Germinal center (tissue), 1 donor: Measurements from ENCODE around the gene RASAL1.
"Not testable (repeated sequence)": the region's sequence is repeated elsewhere in the genome, so short reads cannot be mapped to it uniquely, and the experiment has no call there.

Experiments used
- DNase-seq: peaks from one replicate; pipeline ENCODE4 v3.0.0; 2012; ENCODE audit warnings: mixed read lengths, low spot score

The RASAL1 gene

DNA sequence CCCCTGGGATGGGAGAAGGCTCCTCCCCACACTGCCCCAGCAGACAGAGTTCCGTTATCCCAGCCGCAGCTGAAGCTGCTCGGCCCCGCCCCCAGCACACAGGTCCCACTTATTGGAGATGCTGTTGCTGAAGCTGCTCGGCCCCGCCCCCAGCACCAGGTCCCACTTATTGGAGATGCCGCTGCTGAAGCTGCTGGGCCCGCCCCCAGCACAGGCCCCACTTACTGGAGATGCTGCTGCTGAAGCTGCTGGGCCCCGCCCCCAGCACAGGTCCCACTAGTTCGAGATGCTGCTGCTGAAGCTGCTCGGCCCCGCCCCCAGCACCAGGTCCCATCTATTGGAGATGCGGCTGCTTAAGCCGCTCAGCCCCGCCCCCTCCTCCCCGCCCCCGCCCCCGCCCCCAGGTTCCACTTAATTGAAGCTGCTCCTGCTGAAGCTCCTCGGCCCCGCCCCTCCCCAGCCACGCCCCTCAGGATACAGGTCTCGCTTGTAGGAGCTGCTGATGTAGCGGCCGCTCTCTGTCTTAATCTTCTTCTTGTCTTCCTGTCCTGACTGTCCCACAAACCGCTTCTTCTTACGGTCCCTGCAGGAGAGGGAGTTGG is 26.0 kb upstream of the RASAL1 start:
- peak; percentile 94 for DNase-seq

DNA sequence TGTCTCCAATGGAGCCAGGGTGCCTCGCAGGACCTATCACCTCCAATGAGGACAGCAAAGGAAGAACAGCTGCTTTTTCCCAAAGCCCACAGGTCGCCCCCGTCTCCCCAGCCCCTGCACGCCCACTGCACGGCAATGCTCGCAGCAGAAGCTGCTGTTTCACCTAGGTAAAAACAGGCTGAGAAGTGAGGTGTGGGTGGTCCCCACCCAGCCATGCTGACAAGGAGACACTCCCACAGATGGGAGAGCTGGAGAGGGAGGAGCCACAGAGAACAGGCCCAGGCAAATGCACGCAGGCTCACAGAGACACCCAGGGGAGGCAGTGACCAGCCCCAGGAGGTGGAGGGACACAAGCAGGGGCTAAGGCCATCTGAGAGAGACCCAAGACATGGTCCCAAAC is 24.4 kb upstream of the RASAL1 start:
- DNase-seq = no peak

DNA sequence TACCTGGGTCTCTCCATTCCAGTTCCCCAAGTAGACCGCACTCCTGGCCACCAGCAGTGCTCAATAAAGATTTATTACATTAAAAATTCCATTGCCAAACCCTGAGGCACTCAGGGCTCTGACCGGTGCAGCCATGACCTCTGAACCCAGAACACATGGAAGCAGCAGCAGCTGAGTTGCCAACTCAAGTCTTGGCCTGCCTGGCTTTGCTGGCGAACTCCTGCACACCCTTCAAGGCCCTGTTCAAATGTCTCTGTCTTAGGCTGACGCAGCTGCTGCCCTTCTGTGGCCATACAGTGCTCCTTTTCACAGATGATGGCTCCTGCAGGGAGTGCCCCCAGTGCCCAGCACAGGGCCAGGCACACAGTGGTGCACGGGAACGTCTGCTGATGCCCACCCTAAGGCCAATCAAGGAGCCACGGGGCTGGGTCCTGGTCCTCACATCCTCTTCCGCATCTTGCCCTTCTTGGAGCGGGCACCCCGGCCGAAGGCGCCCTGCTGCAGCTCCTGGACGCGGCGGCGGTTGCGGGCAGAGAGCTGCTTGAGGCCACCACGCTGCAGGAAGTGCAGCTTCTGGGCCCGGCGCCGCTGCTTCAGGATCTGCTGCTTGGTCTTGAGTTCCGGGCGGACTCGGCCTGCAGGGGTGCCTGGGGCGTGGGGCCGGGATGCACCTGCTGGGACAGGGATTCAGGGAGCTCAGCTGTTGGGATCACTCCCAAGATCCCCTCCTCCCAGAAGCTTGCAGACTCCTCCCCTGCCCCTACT is 23.1 kb upstream of the RASAL1 start:
- no peak for DNase-seq

DNA sequence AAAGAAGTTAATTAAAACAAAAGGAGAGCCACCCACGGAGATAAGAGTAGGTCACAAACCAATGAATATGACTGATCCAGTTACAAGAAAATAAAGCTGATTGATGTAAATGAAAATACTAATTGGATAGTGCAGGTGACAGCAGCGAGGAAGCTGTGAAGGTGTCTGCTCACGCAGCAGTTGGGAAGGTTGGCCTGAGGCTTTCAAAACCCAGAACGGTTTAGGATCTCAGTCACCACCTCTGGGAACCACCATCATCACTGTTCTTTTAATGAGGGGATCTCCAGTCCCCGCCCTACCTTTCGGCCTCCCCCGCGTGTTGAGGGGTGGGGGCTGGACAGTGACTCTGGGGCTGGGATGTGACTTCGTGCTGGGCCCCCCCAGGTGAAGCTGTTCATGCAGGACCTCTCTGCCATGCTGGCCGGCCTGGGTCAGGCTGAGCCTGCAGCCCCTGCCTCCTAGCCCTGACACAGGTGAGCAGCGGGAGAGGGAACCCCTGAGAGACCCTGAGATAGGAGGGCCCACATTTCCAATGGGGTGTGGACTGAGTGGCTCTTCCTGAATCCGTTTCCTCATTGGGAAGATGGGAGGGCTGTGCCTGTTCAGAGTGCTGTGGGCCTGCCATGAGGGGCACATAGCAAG is 21.8 kb upstream of the RASAL1 start:
- no peak for DNase-seq

DNA sequence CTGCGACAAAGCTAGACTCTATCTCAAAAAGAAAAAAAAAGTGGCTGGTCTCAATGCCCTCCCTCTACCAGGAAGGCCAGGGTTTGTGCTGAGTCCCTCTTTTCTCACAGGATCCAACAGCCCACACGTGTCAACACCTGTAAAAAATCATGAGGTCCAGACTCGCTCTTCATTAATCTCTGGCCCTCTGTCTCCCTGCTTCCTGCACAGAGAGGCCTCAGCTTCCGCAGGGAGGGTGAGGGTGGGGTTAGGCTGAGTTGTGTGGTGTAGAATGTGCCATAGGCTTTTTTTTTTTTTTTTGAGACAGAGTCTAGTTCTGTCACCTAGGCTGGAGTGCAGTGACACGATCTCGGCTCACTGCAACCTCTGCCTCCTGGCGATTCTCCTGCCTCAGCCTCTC is 20.1 kb upstream of the RASAL1 start:
- DNase-seq = no peak

DNA sequence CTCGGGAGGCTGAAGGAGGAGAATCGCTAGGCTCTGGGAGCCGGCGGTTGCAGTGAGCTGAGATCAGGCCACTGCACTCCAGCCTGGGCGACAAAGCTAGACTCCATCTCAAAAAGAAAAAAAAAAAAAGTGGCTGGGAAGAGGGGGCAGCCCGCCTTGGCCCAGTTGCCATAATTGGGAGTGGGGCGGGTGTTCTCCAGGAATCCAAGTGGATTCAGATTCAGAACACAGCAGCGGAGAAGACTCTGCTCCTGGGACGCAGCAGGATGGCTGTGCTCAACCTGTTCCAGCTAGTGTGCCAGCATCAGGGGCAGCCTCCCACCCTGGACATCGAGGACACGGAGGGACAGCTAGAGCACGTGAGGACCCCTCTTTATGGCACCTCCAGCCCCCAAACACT is 19.5 kb upstream of the RASAL1 start:
- DNase-seq = no peak

DNA sequence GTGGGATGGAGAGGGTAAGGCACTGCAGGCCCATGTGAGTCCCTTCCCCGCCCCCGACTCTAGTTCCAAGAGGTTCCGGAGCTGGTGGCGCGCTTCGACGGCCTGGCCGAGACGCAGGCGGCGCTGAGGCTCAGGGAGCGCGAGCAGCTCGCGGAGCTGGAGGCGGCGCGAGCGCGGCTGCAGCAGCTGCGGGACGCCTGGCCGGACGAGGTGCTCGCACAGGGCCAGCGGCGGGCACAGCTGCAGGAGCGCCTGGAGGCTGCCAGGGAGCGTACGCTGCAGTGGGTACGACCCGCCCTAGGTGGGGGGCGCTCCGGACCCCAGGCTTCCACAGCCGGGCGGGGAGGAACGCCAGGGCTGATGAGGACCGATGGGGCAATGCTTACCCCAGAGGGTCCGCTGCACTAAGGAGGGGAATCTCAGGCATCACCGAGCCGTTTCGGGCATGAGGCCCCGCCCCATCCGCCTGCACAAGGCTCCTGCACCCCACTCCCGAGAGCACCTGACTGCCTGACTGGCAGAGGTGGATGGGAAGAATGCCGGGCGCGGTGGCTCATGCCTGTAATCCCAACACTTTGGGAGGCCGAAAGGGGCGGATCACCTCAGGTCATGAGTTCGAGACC is 18.9 kb upstream of the RASAL1 start:
- DNase-seq = peak; percentile 60

DNA sequence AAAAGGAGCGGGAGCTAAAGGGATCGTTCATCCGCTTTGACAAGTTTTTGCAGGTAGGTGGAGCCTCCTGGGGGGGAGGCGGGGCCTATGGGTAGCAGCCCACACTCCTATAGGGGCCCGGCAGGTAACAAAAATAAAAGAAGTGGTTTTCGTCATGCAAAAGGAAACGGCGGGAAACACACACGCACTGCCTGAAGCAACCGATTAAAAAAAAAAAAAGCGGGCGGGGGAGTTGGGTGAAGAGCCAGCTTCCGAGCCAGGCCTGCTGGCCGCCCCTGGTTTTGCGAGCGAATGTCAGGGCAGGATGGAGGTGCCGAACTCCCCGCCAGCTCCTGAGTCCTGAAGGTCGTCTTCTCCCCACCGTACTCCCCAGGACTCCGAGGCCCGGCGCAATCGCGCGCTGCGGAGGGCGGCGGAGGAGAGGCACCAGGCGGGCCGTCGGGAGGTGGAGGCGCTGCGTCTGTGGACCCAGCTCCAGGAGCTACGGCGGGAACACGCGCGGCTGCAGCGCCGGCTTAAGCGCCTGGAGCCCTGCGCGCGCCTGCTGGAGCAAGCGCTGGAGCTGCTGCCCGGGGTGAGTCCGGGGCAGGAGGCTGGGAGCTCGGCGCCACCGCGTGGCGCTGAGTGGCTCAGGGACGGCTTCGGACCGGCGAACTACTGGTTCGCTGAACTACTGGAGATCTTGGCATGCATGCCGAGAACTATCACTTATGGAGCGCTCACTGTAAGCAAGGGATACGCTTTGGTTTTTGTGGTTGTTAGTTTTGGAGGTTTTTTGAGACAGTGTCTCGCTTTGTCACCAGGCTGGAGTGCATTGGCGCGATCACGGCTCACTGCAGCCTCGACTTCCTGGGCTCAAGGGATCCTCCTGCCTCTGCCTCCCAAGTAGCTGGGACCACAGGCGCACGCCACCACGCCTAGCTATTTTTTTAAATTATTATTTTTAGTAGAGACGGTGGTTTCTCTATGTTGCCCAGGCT is 17.6 kb upstream of the RASAL1 start:
- DNase-seq = peak; percentile 81

DNA sequence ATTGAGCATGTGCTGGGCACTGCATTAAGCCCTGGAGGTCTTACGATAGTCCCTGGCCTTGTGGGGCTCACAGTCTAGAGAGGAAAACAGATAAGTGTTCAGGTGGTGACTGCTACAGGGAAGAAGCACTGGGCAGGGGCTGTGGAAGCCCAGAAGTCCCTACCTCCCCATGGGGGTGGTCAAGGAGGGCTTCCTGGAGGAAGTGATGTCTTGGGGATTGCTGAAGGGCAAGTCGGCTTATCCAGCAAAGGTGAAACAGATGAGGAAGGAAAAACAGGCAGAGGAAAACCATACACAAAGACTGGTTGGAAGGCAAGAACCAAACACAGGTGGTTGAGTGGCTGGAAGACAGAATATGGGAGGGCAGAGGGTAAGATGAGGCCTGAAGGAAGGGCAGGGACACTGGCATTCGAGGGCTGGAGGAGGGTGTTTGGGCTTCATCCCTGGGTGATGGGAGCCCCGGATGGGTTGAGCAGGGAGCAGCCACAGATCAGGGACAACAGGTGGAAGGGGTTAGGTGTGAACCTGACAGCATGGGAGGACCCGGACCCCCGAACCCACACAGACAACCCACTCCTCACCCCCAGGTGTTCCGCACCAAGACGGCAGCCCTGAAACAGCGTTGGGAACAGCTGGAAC is 16.8 kb upstream of the RASAL1 start:
- DNase-seq = no peak

DNA sequence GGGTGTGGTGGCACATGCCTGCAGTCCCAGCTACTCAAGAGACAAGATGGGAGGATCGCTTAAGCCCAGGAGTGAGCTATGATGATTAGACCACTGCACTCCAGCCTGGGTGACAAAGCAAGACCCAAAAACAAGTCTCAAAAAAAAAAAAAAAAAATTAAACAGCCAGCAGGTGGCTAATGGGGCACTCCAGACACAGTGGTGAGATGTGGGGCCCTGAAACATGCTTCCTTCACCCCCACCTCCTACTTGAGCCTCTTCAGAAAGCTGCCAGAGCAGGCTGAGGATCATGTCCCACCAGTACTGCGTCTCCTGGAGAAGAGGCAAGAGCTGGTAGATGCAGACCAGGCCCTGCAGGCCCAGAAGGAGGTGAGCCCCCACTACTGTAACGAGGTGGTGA is 16.1 kb upstream of the RASAL1 start:
- DNase-seq = no peak

DNA sequence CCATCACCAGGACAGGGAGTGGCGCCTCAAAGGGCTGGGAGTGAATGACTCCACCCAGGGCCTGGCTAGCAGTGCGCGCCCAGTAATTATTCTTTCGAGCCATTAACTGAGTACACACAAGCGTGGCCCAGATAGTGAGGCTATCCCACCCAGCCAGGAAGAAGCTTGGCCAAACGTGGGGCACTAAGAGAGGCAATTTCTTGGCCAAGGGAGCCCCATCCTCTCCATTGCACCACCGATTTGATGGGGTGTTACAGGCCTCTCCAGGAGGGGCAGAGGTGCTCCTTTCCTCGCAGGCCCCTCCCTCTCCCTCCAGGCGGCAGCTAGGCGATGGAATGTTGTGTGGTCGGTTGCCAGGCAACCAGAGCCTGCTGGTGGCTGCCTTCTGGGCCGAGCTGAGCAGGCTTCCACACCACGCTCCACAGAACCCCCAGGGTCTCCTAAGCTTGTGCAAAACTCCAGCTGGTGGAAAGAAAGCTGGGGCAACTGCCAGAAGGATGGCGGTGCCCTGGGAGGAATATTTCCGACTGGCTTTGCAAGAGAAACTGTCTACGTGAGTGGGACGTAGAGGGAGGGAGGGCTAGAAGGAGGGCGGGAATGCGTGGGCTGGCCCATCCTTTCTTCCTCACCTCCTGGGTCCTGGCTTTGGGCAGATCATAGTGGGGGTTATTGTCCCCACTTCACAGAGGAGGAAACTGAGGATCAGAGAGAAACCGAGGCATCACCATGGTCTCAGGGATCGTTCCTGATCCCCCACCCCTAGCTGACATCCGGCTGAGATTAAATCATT is 14.0 kb upstream of the RASAL1 start, which contains the start of gene CFAP73:
Gene CFAP73 (plus strand): TSS at position 364 of the 790 bp plus-strand sequence. CDS start 134 bp downstream, at position 498.
- DNase-seq = no peak

DNA sequence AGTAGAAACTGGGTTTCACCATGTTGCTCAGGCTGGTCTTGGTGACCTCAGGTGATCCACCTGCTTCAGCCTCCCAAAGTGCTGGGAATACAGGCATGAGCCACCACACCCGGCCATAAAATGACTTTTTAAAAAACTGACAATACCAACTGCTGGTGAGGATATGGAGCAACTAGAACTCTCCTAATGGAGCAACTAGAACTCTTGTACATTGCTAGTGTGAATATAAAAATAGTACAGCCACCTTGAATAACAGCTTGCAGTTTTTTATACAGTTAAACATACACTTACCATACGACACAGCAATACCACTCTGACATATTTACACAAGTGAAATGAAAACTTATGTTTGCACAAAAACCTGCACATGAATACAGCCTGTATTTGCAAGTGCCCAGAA is 11.4 kb upstream of the RASAL1 start:
- DNase-seq = no peak

DNA sequence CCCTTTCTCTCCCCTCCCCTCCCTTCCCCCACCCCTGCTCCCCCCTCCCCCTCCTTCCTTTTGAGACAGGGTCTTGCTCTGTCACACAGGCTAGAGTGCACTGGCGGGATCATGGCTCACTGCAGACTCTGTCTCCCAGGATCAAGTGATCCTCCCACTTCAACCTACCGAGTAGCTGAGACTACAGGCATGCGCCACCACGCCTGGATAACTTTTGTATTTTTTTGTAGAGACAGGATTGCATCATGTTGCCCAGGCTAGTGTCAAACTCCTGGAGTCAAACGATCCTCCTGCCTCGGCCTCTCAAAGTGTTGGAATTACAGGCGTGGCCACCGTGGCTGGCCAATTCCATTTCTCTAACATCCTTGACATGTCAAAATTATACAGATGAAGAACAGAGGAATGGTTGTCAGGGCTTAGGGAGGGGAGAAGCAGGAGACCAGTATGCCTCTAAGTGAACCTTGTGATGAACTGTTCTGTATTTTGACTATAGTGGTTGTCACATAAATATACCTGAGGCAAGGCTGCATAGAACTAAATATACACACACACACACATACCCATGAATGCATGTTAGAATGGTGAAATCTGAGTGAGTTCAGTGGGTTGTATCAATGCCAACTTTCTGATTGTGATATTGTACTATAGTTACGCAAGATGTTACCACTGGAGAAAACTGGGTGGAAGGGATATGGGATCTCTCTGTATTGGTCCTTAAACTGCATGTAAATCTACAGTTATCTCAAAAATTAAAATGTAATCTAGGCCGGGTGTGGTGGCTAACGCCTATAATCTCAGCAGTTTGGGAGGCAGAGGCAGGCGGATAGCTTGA is 10.4 kb upstream of the RASAL1 start:
- DNase-seq = no peak

DNA sequence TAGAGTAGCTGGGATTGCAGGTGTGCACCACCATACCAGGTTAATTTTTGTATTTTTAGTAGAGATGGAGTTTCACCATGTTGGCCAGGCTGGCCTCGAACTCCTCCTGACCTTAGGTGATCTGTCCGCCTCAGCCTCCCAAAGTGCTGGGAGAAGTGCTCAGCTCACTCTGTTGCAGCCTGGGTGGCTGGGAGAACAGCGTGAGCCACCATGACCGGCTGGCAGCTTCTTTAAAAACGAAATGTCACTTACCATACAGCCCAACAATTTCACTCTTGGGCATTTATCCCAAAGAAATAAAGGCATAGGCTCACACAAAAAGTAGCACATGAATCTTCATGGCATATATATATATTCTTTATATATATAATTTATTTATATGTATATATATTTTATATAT is 9.2 kb upstream of the RASAL1 start:
- no peak for DNase-seq

DNA sequence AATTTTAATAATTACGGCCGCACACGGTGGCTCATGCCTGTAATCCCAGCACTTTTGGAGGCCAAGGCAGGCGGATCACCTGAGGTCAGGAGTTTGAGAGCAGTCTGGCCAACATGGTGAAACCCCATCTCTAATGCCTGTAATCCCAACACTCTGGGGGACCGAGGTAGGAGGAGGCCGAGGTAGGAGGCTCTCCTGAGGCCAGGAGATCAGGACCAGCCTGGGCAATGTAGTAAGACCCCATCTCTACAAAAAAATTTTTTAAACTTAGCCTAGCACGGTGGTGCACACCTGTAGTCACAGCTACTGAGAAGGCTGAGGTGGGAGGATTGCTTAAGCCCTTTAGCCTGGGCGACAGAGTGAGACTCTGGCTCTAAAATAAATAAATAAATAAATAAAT is 8.4 kb upstream of the RASAL1 start:
- no peak for DNase-seq

DNA sequence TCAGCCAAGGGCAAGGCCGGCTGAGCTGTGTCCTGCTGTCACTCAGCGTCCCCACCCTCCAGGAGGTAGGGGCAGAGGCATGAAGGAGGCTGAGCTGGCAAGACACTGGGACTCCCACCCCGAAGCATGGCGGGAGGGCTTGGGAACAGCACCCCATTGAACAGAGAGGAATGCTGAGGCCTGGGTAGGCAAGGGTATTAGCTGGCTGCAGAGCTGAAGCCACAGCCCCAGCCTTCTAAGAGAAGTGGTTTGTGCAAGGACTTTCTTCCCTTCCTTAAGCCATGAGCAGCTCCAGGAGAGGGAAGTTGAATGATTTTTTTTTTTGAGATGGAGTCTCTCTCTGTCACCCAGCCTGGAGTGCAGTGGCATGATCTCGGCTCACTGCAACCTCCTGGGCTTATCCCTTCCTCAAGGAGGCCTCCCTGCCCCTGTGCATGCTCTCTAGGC is 7.3 kb upstream of the RASAL1 start:
- DNase-seq = no peak

DNA sequence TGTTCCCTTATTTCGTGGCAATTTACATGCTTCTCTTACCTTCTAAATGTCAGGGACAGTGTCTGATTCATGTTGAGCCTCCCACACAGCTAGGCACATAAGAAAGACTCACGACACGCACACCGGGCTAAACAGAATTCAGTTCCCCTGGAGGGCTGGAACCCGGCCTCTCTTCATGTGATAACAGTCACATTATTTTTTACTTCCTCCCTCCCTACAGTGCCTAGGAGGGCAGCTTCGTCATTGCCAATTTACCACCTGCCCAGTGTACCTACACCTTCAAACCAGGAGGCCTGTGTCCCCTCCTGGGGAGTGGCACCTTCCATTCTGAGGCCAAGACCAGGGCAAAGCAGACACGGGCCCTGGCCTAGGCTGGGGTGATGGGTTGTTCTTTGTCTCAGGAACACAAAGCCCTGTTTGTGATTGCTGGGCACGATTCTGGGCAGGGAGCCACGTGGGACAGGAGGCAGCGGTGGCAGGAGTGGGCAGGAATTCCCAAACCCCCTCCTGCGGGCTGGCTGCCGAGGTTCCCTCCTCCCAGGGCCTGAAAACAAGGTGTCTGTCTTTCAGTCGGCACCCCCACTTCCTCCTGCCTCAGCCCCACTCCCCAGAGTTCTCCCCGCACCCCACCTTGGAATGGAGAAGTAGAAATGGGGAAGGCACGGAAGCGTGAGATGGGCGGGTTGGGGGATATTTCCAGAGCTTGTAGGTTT is 6.8 kb upstream of the RASAL1 start:
- DNase-seq = no peak

DNA sequence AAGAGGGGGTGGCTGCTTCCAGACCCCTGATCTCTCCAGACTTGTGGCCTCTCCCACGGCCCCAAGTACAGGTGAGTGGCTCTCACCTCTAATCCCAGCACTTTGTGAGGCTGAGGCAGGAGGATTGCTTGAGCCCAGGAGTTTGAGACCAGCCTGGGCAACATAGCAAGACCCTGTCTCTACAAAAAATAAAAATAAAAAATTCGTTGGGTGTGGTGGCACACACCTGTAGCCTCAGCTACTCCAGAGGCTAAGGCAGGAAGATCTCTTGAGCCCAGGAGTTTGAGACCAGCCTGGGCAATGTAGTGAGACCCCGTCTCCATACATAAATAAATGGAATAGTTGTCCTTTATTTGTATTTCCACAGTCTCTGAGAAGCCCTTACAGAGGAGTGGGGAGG is 6.2 kb upstream of the RASAL1 start:
- DNase-seq = not testable (repeated sequence)

DNA sequence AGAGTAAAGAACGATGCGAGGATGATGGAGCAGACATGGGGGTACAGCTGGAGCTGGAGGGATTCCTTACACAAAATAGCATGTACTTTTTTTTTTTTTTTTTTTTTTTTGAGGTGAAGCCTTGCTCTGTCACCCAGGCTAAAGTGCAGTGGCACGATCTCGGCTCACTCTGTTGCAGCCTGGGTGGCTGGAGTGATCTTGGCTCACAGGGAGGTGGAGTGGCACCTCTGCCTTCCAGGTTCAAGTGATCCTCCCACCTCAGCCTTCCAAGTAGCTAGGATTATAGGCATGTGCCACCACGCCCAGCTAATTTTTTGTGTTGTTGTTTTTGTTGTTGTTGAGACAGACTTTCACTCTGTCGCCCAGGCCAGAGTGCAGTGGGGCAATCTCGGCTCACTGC is 5.1 kb upstream of the RASAL1 start:
- no peak for DNase-seq
